CD4-positive, alpha-beta T cell (primary cell): ENCODE measurements around the gene KRT2. TPM values are rescaled to one million over a fixed set of nuclear protein-coding genes. Genes with fewer than 3 reads are reported as not detected.

Source experiments
- ATAC-seq: fragments of 200-7000 bp; cut with Tn5 transposase; one replicate; pipeline ENCODE4 v1.10.0; 2022; ENCODE audit warnings: mild to moderate bottlenecking; ENCODE audit not compliant: poor library complexity
- CTCF ChIA-PET: fragments of 350-600 bp; sonication (Branson Sonifier 250); formaldehyde crosslinking; loops from one replicate; lab custom pipeline; 2021; ENCODE audit warnings: antibody characterized with exemption, inconsistent platforms; lab: Charles Lee
- POLR2A ChIA-PET: fragments of 350-600 bp; sonication (Branson Sonifier 250); formaldehyde crosslinking; loops from one replicate; lab custom pipeline; 2021; ENCODE audit warnings: antibody characterized with exemption, inconsistent platforms; lab: Charles Lee
- DNase-seq, 14 experiments: peaks; one replicate each; pipeline ENCODE4 v3.0.0-alpha.2; 2013 to 2020; ENCODE audit warnings: mixed read lengths in 2 of 14
- H3K27ac ChIP-seq, 2 donors: one replicate each; pipeline versions ENCODE4 v1.5.1 to v1.7.0; 2013; ENCODE audit warnings: low read length in 2 of 2, low read depth in 1 of 2, mild to moderate bottlenecking in 1 of 2
- H3K27me3 ChIP-seq, 2 experiments: 1 replicate in 1 of 2; 2 replicates in 1 of 2; pipeline versions ENCODE4 v1.6.1 to v1.7.0; 2013; ENCODE audit warnings: low read length in 2 of 2, control low read depth in 1 of 2, mild to moderate bottlenecking in 1 of 2, moderate library complexity in 1 of 2; ENCODE audit not compliant: insufficient read depth in 2 of 2, control insufficient read depth in 1 of 2
- H3K36me3 ChIP-seq: one replicate; pipeline ENCODE4 v1.6.1; 2013; ENCODE audit warnings: low read length, control low read depth; ENCODE audit not compliant: insufficient read depth
- H3K4me1 ChIP-seq: one replicate; pipeline ENCODE4 v1.6.1; 2013; ENCODE audit warnings: low read length, control low read depth; ENCODE audit not compliant: insufficient read depth
- H3K4me3 ChIP-seq: one replicate; pipeline ENCODE4 v1.5.1; 2013; ENCODE audit warnings: mild to moderate bottlenecking, low read length, moderate library complexity
- H3K9me3 ChIP-seq, 2 experiments: 1 replicate in 1 of 2; 2 replicates in 1 of 2; pipeline versions ENCODE4 v1.6.1 to v1.7.0; 2013; ENCODE audit warnings: low read length in 2 of 2, mild to moderate bottlenecking in 2 of 2, control low read depth in 1 of 2, moderate library complexity in 1 of 2; ENCODE audit not compliant: control insufficient read depth in 1 of 2, insufficient read depth in 1 of 2
- H3K27ac Mint-ChIP-seq: one replicate; pipeline ENCODE4 v1.8.0; 2020; ENCODE audit warnings: mixed read lengths
- H3K27me3 Mint-ChIP-seq: one replicate; pipeline ENCODE4 v1.8.0; 2021; ENCODE audit warnings: mixed read lengths
- H3K36me3 Mint-ChIP-seq: one replicate; pipeline ENCODE4 v1.8.0; 2021; ENCODE audit warnings: low read depth, mixed read lengths
- H3K4me1 Mint-ChIP-seq: one replicate; pipeline ENCODE4 v1.8.0; 2021; ENCODE audit warnings: low read depth, mixed read lengths
- H3K4me3 Mint-ChIP-seq: one replicate; pipeline ENCODE4 v1.8.0; 2020; ENCODE audit warnings: mild to moderate bottlenecking, mixed read lengths
- H3K9me3 Mint-ChIP-seq: one replicate; pipeline ENCODE4 v1.8.0; 2020; ENCODE audit warnings: mixed read lengths
- intact Hi-C, 2 experiments: fragments of 100-400 bp; cut with DNase I in 1 of 2; cut with micrococcal nuclease in 1 of 2; formaldehyde crosslinking; loops; one replicate each; pipeline versions ENCODE4 v1.15.1 to v1.9.0; 2023 to 2025; cut with DNase I, micrococcal nuclease
- total RNA-seq, 174 experiments: library from RNA in 2 of 174; stranded (reverse) in 2 of 174; gene quantifications; one replicate each; pipeline ENCODE4 v1.2.3 and lab custom pipeline; 2021 to 2026
- TF ChIP-seq, protein P1 (sequence below): fragments of 200-600 bp; IDR thresholded peaks from one replicate; pipeline ENCODE4 v1.8.0; 2022; ENCODE audit warnings: antibody characterized with exemption, mild to moderate bottlenecking

Gene KRT2
- total RNA-seq, 2 experiments from 2014 or later, result 1.7 to 2.1 TPM

DNA sequence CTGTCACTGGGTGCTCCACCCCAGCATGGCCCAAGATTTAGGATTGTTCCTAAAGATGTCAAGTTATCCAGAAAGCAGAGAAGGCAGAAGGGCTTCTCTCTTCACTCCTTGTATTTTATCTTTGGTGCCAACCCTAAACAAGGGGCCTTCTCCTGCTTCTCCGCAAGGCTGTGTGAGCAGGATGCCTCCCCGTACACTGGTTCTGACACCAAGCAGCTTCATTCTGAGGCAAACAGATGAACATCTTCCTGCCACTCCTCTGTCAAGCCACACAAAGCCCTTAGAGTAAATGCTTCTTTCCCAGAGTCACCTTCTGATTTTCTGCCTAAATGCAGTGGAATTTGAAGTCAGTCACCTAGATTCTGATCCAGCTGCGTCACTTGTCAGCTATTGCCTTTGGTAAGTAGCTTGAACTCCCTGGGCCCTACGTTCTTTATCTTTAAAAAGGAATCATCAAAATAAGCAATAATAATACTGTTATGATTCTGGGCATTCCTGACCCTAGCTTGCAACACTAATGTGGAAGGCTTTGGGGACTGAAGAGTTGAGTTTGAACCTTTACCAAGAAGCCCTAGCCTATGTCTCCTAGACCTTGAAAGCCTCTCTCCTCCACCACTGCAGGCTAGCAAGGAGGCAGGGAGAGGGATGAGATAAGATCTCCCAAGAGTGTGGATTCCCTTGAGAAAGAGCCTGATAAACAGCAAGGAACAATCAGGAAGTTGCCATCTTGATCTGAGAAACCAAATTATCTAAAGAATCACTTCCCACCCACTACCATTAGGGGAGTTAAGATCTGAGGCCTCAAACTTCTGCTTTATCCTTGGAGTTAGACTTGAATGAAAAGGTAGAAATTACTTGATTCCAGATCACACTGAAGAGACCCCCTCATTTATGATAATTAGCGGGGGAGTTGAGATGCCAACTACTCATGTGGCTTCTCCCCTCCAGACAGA lies 39.3 kb downstream of the KRT2 start:
- Mint-ChIP-seq H3K27ac (peak overlapping the region; percentile 89), H3K36me3 (peaks cover 54% of the 10 kb centered on the region), H3K4me1 (peaks cover 99% of the 10 kb centered on the region), H3K4me3 (peak overlapping the region; percentile 86), H3K9me3 (no peaks in the 10 kb centered on the region), H3K27me3 (no peaks in the 10 kb centered on the region)
- POLR2A ChIA-PET, result interaction anchor here (0.6 to 6.0 kb wide), 9 partner anchors 9 to 78 kb away, joined by 3 to 114 read pairs (median 4); partner anchors contain the start of gene KRT2
- Histone ChIP-seq H3K9me3 (no peaks in the 10 kb centered on the region), H3K4me1 (peaks cover 95% of the 10 kb centered on the region), H3K27me3 (no peaks in the 10 kb centered on the region), H3K4me3 (no peak overlapping the region), H3K27ac (peak overlapping the region; percentile 16 to 60), H3K36me3 (peaks cover 3% of the 10 kb centered on the region)
- DNase-seq, result peak in 1 of 14 experiments; percentile 37
- TF ChIP-seq, protein P1, sequence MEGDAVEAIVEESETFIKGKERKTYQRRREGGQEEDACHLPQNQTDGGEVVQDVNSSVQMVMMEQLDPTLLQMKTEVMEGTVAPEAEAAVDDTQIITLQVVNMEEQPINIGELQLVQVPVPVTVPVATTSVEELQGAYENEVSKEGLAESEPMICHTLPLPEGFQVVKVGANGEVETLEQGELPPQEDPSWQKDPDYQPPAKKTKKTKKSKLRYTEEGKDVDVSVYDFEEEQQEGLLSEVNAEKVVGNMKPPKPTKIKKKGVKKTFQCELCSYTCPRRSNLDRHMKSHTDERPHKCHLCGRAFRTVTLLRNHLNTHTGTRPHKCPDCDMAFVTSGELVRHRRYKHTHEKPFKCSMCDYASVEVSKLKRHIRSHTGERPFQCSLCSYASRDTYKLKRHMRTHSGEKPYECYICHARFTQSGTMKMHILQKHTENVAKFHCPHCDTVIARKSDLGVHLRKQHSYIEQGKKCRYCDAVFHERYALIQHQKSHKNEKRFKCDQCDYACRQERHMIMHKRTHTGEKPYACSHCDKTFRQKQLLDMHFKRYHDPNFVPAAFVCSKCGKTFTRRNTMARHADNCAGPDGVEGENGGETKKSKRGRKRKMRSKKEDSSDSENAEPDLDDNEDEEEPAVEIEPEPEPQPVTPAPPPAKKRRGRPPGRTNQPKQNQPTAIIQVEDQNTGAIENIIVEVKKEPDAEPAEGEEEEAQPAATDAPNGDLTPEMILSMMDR, result no peak
- intact Hi-C loops, result loop anchor here (1.0 to 5.0 kb wide), 3 partner anchors 9 to 130 kb away; no protein-coding TSS in a partner anchor
- ATAC-seq, result peak; percentile 23
- CTCF ChIA-PET, result interaction anchor here (1.0 to 2.2 kb wide), 3 partner anchors 27 to 267 kb away, joined by 3 to 5 read pairs (median 4); no protein-coding TSS in a partner anchor

DNA sequence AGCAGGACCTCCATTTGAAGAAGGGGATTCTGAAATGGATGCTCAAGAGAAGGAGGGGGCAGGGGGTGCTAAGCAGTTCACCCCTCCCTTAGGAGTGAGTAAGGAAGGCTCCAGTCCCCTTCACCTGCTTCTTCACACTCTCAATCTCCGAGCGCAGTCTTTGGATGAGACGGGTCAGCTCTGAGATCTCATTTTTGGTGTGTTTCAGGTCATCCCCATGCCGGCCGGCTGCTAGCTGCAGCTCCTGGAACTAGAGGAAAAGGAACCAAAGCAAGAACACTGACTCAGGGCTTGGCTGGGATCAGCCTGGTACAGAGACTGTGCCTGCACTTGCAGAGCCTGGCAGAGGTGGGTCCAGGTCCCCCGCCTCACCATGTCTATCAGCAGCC lies 40.9 kb downstream of the KRT2 start:
- no peaks in the 10 kb centered on the region for H3K27me3 Mint-ChIP-seq
- no peak for DNase-seq
- peak overlapping the region; percentile 89 for H3K27ac Mint-ChIP-seq
- Histone ChIP-seq H3K9me3 (no peaks in the 10 kb centered on the region), H3K4me1 (peaks cover 91% of the 10 kb centered on the region), H3K27ac (peak overlapping the region; percentile 22 to 69), H3K36me3 (peaks cover 3% of the 10 kb centered on the region), H3K27me3 (no peaks in the 10 kb centered on the region), H3K4me3 (peak overlapping the region; percentile 48)
- no peak for ATAC-seq
- H3K4me1 Mint-ChIP-seq, result peaks cover 97% of the 10 kb centered on the region
- CTCF ChIA-PET, result interaction anchor here (2.2 kb wide), 1 partner anchor 260 kb away, joined by 5 read pairs; no protein-coding TSS in a partner anchor
- POLR2A ChIA-PET, result interaction anchor here (0.9 to 6.0 kb wide), 13 partner anchors 8 to 268 kb away, joined by 3 to 114 read pairs (median 6); partner anchors contain the start of gene KRT73
- H3K36me3 Mint-ChIP-seq, result peaks cover 55% of the 10 kb centered on the region
- peak overlapping the region; percentile 86 for H3K4me3 Mint-ChIP-seq
- intact Hi-C loops, result loop anchor here (2.0 to 5.0 kb wide), 3 partner anchors 34 to 131 kb away; no protein-coding TSS in a partner anchor
- no peaks in the 10 kb centered on the region for H3K9me3 Mint-ChIP-seq
- TF ChIP-seq, protein P1, result no peak

DNA sequence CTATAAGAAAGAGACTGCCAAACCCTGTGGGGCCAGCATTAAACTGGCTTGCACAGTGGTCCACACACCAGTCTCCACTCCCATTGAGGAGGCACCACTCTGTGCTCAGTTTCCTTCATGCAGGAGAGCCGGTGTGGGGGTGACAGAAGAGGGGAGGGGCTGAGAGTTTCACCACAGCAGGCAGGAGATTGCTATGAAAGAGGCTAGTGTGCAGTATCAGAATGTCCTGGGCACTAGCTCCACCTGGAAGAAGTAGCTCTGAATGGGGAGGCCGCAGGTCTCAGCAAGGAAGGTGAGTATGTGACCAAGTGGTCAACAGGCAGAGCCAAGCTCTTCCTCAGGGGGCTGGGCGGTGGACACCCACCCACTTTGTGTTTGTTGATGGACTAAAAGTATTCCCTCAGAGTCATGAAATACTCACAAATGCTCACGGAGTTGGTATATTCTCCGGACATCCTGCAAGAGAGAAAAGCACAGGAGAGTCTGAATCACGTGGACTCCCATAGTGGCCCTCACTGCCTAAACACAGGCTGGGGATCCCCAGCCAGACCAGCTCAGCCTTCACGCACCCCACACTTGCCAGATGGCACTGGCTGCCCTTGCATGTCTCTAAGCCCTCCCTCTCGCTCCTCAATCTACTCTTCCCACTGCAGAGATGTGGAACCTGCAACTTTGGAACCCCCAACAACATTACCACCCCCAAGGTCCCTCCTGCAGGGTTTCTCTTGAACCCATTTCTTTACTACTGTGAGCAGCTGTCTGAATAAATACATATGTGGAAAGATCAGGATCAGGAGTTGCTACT lies 43.0 kb downstream of the KRT2 start:
- Histone ChIP-seq H3K9me3 (no peaks in the 10 kb centered on the region), H3K27me3 (no peaks in the 10 kb centered on the region), H3K36me3 (peaks cover 3% of the 10 kb centered on the region), H3K27ac (peak overlapping the region in 1 of 2 donors; percentile 38), H3K4me3 (no peak overlapping the region), H3K4me1 (peaks cover 84% of the 10 kb centered on the region)
- ChIA-PET CTCF (interaction anchor here (1.1 kb wide), 1 partner anchor 14 kb away, joined by 4 read pairs; no protein-coding TSS in a partner anchor), POLR2A (interaction anchor here (0.9 to 6.0 kb wide), 5 partner anchors 12 to 35 kb away, joined by 5 to 114 read pairs (median 15); no protein-coding TSS in a partner anchor)
- Mint-ChIP-seq H3K9me3 (no peaks in the 10 kb centered on the region), H3K27me3 (no peaks in the 10 kb centered on the region), H3K27ac (peak overlapping the region; percentile 89), H3K4me1 (peaks cover 97% of the 10 kb centered on the region), H3K4me3 (peak overlapping the region; percentile 40), H3K36me3 (peaks cover 47% of the 10 kb centered on the region)
- no peak for ATAC-seq
- TF ChIP-seq, protein P1, result no peak
- intact Hi-C loops, result no loop called here
- peak in 2 of 14 experiments; percentile 20 to 46 for DNase-seq
